ENCODE measurements around the gene ATRAID. TPM values are rescaled to one million over a fixed set of nuclear protein-coding genes. Genes with fewer than 3 reads are reported as not detected.
"Not testable (repeated sequence)": the region's sequence is repeated elsewhere in the genome, so short reads cannot be mapped to it uniquely, and the experiment has no call there.

The ATRAID gene
- polyA plus RNA-seq, 3 donors = 120 to 298 (median 287) TPM

- Mint-ChIP-seq H3K4me3 (no peak overlapping the region), H3K9me3 (no peaks in the 10 kb centered on the region), H3K4me1 (peaks cover 3% of the 10 kb centered on the region), H3K27ac (no peak overlapping the region), H3K36me3 (no peaks in the 10 kb centered on the region), H3K27me3 (ENCODE audit: low read depth in 3 of 3) (peaks cover 8 to 13% (median 9%) of the 10 kb centered on the region in 3 donors)
- no peaks in the 10 kb centered on the region for H3K9me3 ChIP-seq (replicated peaks in 1 of 2; ENCODE audit: control insufficient read depth in 1 of 2, insufficient read depth in 1 of 2, low read length in 2 of 2)
- H2AFZ ChIP-seq (ENCODE audit: insufficient read depth, low read depth, low read length, poor library complexity, severe bottlenecking) = no peak overlapping the region
- no peaks in the 10 kb centered on the region for H3K79me2 ChIP-seq (ENCODE audit: insufficient read depth, low read length)
- H3K4me3 ChIP-seq (replicated peaks in 1 of 3; ENCODE audit: low read depth in 2 of 3, low read length in 3 of 3) = no peak overlapping the region
- H3K4me1 ChIP-seq (ENCODE audit: control insufficient read depth in 1 of 2, insufficient read depth in 2 of 2, low read length in 2 of 2) = peaks cover 1 to 3% of the 10 kb centered on the region in 2 donors
- no peak for TF ChIP-seq CTCF (IDR thresholded peaks at IDR 0.05)
- H3K36me3 ChIP-seq (replicated peaks in 1 of 2; ENCODE audit: control insufficient read depth in 1 of 2, insufficient read depth in 2 of 2, low read length in 2 of 2) = no peaks in the 10 kb centered on the region
- no peak for DNase-seq
- no peaks in the 10 kb centered on the region for H3K27me3 ChIP-seq (ENCODE audit: control insufficient read depth in 2 of 2, insufficient read depth in 2 of 2, low read length in 2 of 2)
- WGBS (ENCODE audit: insufficient coverage) = 100% methylated on average over 4 of the region's 8 CpGs
- H3K9ac ChIP-seq (ENCODE audit: insufficient read depth, low read length, poor library complexity, severe bottlenecking) = no peak overlapping the region
- no peak overlapping the region for H3K4me2 ChIP-seq (replicated peaks; ENCODE audit: extremely low read depth, low read length, poor library complexity, severe bottlenecking)
- no peak overlapping the region for H3K27ac ChIP-seq (ENCODE audit: low read depth in 1 of 2, low read length in 2 of 2)
- no peaks in the 10 kb centered on the region for H4K20me1 ChIP-seq (ENCODE audit: insufficient read depth, low read length)
- intact Hi-C loops (cut with micrococcal nuclease) = no loop called here
Observed at GRCh38 chr2:27175330-27175729, 36.5 kb upstream of the ATRAID start.

GRCh38 chr2:27175781-27176180, 36.1 kb upstream of the ATRAID start:
- H3K27me3 ChIP-seq (ENCODE audit: control insufficient read depth in 2 of 2, insufficient read depth in 2 of 2, low read length in 2 of 2); intact Hi-C loops (cut with micrococcal nuclease); H3K9me3 ChIP-seq (replicated peaks in 1 of 2; ENCODE audit: control insufficient read depth in 1 of 2, insufficient read depth in 1 of 2, low read length in 2 of 2); H4K20me1 ChIP-seq (ENCODE audit: insufficient read depth, low read length); H3K4me2 ChIP-seq (replicated peaks; ENCODE audit: extremely low read depth, low read length, poor library complexity, severe bottlenecking); H2AFZ ChIP-seq (ENCODE audit: insufficient read depth, low read depth, low read length, poor library complexity, severe bottlenecking); H3K79me2 ChIP-seq (ENCODE audit: insufficient read depth, low read length); H3K4me3 Mint-ChIP-seq; DNase-seq; H3K4me1 ChIP-seq (ENCODE audit: control insufficient read depth in 1 of 2, insufficient read depth in 2 of 2, low read length in 2 of 2); H3K9ac ChIP-seq (ENCODE audit: insufficient read depth, low read length, poor library complexity, severe bottlenecking); H3K36me3 ChIP-seq (replicated peaks in 1 of 2; ENCODE audit: control insufficient read depth in 1 of 2, insufficient read depth in 2 of 2, low read length in 2 of 2); H3K9me3 Mint-ChIP-seq; H3K27ac ChIP-seq (ENCODE audit: low read depth in 1 of 2, low read length in 2 of 2); H3K36me3 Mint-ChIP-seq; H3K27me3 Mint-ChIP-seq (ENCODE audit: low read depth in 3 of 3); H3K4me3 ChIP-seq (replicated peaks in 1 of 3; ENCODE audit: low read depth in 2 of 3, low read length in 3 of 3); H3K4me1 Mint-ChIP-seq; H3K27ac Mint-ChIP-seq: not testable (repeated sequence)
- no CpG with 5 or more reads among the region's 4 CpGs for WGBS (ENCODE audit: insufficient coverage)
